ENCODE data around the gene HIPK3. TPM values are rescaled to one million over a fixed set of nuclear protein-coding genes. Genes with fewer than 3 reads are reported as not detected.

HIPK3 gene
- total RNA-seq, 1 donor from 2014 or later = 63.9 TPM

GRCh38 chr11:33325451-33325850 is 68.3 kb downstream of the HIPK3 start:
- Mint-ChIP-seq H3K4me3 (no peak overlapping the region), H3K27ac (no peak overlapping the region), H3K36me3 (peaks cover 3% of the 10 kb centered on the region), H3K4me1 (ENCODE audit: unreplicated experiment) (peaks cover 14% of the 10 kb centered on the region), H3K27me3 (no peaks in the 10 kb centered on the region), H3K9me3 (no peaks in the 10 kb centered on the region)
- TF ChIP-seq CTCF (conservative IDR thresholded peaks at IDR 0.05) = no peak
- no peak for DNase-seq (ENCODE audit: extremely low spot score, unreplicated experiment)

- DNase-seq (ENCODE audit: extremely low spot score, unreplicated experiment) = no peak
- peak; percentile 79 for TF ChIP-seq CTCF (conservative IDR thresholded peaks at IDR 0.05)
These were observed 72.6 kb downstream of the HIPK3 start for GRCh38 chr11:33329705-33330329.

GRCh38 chr11:33333816-33334215 is 76.6 kb downstream of the HIPK3 start:
- Mint-ChIP-seq H3K4me1 (ENCODE audit: unreplicated experiment) (peaks cover 4% of the 10 kb centered on the region), H3K36me3 (peaks cover 6% of the 10 kb centered on the region), H3K27me3 (no peaks in the 10 kb centered on the region), H3K27ac (no peak overlapping the region), H3K9me3 (no peaks in the 10 kb centered on the region), H3K4me3 (no peak overlapping the region)
- no peak for TF ChIP-seq CTCF (conservative IDR thresholded peaks at IDR 0.05)
- DNase-seq (ENCODE audit: extremely low spot score, unreplicated experiment) = no peak

More at GRCh38 chr11:33329705-33330329, 72.6 kb downstream of the HIPK3 start:
- no peaks in the 10 kb centered on the region for H3K9me3 Mint-ChIP-seq
- H3K27me3 Mint-ChIP-seq = no peaks in the 10 kb centered on the region
- no peak overlapping the region for H3K4me3 Mint-ChIP-seq
- peaks cover 6% of the 10 kb centered on the region for H3K36me3 Mint-ChIP-seq
- peak overlapping the region; percentile 56 for H3K27ac Mint-ChIP-seq
- H3K4me1 Mint-ChIP-seq (ENCODE audit: unreplicated experiment) = peaks cover 4% of the 10 kb centered on the region

- no peak for DNase-seq (ENCODE audit: extremely low spot score, unreplicated experiment)
- peaks cover 6% of the 10 kb centered on the region for H3K4me1 Mint-ChIP-seq (ENCODE audit: unreplicated experiment)
- no peak overlapping the region for H3K27ac Mint-ChIP-seq
- no peaks in the 10 kb centered on the region for H3K9me3 Mint-ChIP-seq
- no peak for TF ChIP-seq CTCF (conservative IDR thresholded peaks at IDR 0.05)
- no peak overlapping the region for H3K4me3 Mint-ChIP-seq
- no peaks in the 10 kb centered on the region for H3K27me3 Mint-ChIP-seq
- H3K36me3 Mint-ChIP-seq = peaks cover 10% of the 10 kb centered on the region
These were observed 77.4 kb downstream of the HIPK3 start for GRCh38 chr11:33334627-33335026.

- no peaks in the 10 kb centered on the region for H3K9me3 Mint-ChIP-seq
- no peak overlapping the region for H3K27ac Mint-ChIP-seq
- H3K4me1 Mint-ChIP-seq (ENCODE audit: unreplicated experiment) = peaks cover 4% of the 10 kb centered on the region
- H3K36me3 Mint-ChIP-seq = peaks cover 10% of the 10 kb centered on the region
- H3K4me3 Mint-ChIP-seq = no peak overlapping the region
- no peaks in the 10 kb centered on the region for H3K27me3 Mint-ChIP-seq
- no peak for TF ChIP-seq CTCF (conservative IDR thresholded peaks at IDR 0.05)
- no peak for DNase-seq (ENCODE audit: extremely low spot score, unreplicated experiment)
These were observed 82.1 kb downstream of the HIPK3 start for GRCh38 chr11:33339247-33339646.

All from type B pancreatic cell (in vitro differentiated cells).